ENCODE results near the gene TMEM242.

- TF ChIP-seq CTCF (IDR thresholded peaks at IDR 0.05) (no peak), ZFX (IDR thresholded peaks at IDR 0.05; ENCODE audit: borderline replicate concordance) (no peak)
Observed at GRCh38 chr6:157339432-157339831, 16.1 kb upstream of the TMEM242 start.
